Bronchial epithelial cell (primary cell): ENCODE results near the gene ITSN1. TPM values are rescaled to one million over a fixed set of nuclear protein-coding genes. Genes with fewer than 3 reads are reported as not detected.

Experiments used
- DNase-seq: peaks from one replicate; pipeline ENCODE4 v3.0.0-alpha.2; 2010; ENCODE audit warnings: low read depth
- FAIRE-seq: peaks from 2 replicates; lab custom pipeline; 2011; peaks lifted over from hg19 to GRCh38; lab: Jason Lieb, UNC
- H3K27me3 ChIP-seq: 2 replicates; pipeline ENCODE4 v1.5.1; 2011; ENCODE audit warnings: low read length; ENCODE audit not compliant: control insufficient read depth, insufficient read depth
- H3K36me3 ChIP-seq: 2 replicates; pipeline ENCODE4 v1.5.1; 2011; ENCODE audit warnings: low read length; ENCODE audit not compliant: control insufficient read depth, insufficient read depth
- H3K4me3 ChIP-seq: 2 replicates; pipeline ENCODE4 v1.5.1; 2011; ENCODE audit warnings: mild to moderate bottlenecking, low read depth, low read length, control low read depth
- total RNA-seq: library from RNA; depleted of rRNA; stranded (reverse); fragments of >200 nt; gene quantifications from 2 replicates; pipeline ENCODE4 v1.2.1, GENCODE V29; 2014
- TF ChIP-seq, protein P1 (sequence below): IDR thresholded peaks from 2 replicates; pipeline ENCODE4 v1.5.1; 2011; ENCODE audit warnings: mild to moderate bottlenecking, moderate library complexity, low read length, control low read depth, inconsistent platforms; ENCODE audit not compliant: insufficient read depth, severe bottlenecking

The ITSN1 gene
- total RNA-seq, 1 donor from 2014 or later = 15.0 TPM

DNA sequence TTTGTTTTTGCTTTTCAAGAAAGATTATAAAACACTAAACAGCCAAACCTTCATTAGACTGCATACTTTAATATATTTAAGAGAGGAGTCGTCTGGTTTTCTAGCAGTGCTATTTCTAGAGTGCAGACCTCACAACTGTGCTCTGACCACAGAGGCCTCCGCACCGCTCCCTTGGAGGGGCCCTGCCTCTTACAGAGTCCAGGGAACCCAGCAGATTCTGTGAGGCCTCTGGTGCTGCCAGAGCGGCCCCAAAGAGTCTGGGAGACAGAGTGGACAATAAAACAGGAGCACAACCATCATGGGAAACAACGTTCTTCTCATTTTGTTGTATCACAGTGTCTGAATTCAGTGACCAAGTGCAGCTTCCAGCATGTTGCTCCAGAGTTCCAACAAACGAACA lies 267.5 kb downstream of the ITSN1 start:
- no peak for FAIRE-seq
- Histone ChIP-seq H3K27me3 (no peaks in the 10 kb centered on the region), H3K36me3 (peaks cover 24% of the 10 kb centered on the region), H3K4me3 (no peak overlapping the region)
- TF ChIP-seq, protein P1, sequence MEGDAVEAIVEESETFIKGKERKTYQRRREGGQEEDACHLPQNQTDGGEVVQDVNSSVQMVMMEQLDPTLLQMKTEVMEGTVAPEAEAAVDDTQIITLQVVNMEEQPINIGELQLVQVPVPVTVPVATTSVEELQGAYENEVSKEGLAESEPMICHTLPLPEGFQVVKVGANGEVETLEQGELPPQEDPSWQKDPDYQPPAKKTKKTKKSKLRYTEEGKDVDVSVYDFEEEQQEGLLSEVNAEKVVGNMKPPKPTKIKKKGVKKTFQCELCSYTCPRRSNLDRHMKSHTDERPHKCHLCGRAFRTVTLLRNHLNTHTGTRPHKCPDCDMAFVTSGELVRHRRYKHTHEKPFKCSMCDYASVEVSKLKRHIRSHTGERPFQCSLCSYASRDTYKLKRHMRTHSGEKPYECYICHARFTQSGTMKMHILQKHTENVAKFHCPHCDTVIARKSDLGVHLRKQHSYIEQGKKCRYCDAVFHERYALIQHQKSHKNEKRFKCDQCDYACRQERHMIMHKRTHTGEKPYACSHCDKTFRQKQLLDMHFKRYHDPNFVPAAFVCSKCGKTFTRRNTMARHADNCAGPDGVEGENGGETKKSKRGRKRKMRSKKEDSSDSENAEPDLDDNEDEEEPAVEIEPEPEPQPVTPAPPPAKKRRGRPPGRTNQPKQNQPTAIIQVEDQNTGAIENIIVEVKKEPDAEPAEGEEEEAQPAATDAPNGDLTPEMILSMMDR = no peak
- no peak for DNase-seq

DNA sequence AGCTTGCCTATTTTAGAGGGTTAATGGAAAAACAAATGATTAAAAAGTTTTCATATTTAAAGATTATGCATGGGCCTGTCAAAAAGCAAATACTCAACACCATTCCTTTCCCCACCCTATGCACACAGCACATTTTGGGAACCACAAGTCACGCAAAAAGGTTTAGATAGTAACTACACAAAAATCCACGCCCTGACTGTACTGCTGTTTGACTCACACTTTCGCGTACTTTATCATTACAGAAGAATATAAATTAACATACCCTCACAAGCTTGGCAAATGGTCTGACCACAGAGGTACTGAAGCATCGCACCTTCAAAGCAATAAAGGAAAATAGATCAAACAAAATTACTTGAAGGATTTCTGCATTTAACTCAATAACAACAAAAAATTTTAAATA lies 271.9 kb downstream of the ITSN1 start:
- peak overlapping the region; percentile 97 for H3K4me3 ChIP-seq
- TF ChIP-seq, protein P1 = no peak
- no peaks in the 10 kb centered on the region for H3K27me3 ChIP-seq
- peaks cover 11% of the 10 kb centered on the region for H3K36me3 ChIP-seq
- DNase-seq = peak; percentile 60
- FAIRE-seq = no peak

DNA sequence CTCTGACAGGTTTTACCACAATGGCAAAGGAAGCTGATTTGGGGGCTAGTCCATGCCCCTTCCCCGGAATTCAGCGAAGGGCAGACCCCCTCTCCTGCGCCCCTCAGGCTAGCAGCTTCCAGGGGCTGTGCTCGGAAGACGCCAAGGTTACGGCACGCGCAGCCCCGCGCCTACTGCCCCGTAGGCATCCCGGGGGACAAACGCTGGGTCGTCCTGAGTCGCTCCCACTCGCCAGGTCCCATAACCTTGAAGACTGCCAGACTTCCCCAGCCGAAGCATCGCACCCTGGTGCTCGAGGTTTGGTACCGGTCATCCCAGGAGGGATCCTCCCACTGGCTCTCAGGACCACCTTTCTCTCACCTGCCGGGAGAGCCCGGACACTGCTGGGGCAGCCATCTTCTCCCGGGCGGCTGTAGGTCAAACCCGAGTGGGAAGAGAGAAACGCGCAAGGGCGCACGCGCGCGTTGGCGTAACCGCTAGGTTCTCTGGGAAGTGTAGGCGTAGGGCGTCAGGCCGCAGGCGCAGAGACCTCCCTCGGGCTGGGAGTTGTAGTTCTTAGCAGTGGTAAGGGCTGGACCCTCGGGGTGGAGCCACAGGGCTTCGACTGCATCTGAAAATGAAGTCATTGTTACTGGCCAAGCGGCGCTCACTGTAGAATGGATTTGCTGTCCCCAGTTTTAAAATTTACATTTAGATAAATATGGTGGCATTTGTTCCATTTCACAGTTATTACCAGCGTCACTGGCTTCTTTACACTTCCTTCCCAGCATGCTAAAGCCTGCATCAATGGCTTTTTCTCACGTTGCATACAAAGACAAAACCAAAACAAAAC lies 273.3 kb downstream of the ITSN1 start, which contains the start of gene ATP5PO:
Gene ATP5PO, minus strand, starts transcription at position 437 of the 832 bp plus-strand sequence. Its CDS starts 41 bp downstream, at position 396.
- FAIRE-seq (no peak), DNase-seq (peak; percentile 94)
- no peaks in the 10 kb centered on the region for H3K27me3 ChIP-seq
- peak within 1 kb of the TSS; percentile 97 for H3K4me3 ChIP-seq
- TF ChIP-seq, protein P1 = no peak
- peaks cover 8% of the 10 kb centered on the region for H3K36me3 ChIP-seq

GRCh38 chr21:33916200-33916567 lies 273.9 kb downstream of the ITSN1 start:
- Histone ChIP-seq H3K36me3 (peaks cover 6% of the 10 kb centered on the region), H3K27me3 (no peaks in the 10 kb centered on the region), H3K4me3 (peak overlapping the region; percentile 97)
- no peak for FAIRE-seq
- DNase-seq = no peak
- TF ChIP-seq, protein P1 = no peak

DNA sequence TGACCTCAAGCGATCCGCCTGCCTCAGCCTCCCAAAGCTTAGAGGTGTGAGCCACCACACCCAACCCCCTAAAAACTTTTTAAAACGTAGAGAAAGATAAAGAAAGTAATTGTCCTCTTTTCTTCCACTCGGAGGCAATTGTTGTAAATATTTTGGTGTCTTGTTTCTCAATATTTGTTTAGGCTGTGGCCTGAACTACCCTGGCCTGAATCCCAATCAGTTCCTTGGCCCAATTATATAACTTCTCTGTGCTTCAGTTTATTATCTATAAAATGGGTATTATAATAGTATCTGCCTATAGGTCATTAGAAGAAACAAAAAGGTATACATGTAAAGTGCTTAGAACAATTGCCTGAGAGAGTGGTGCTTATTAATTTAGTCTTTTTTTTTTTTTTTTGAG lies 275.1 kb downstream of the ITSN1 start:
- FAIRE-seq = no peak

More for the DNA sequence above, 275.1 kb downstream of the ITSN1 start:
- H3K36me3 ChIP-seq = peaks cover 3% of the 10 kb centered on the region
- TF ChIP-seq, protein P1 = no peak
- no peak for DNase-seq
- no peak overlapping the region for H3K4me3 ChIP-seq
- no peaks in the 10 kb centered on the region for H3K27me3 ChIP-seq
